Upper lobe of right lung (tissue), 1 donor: ENCODE measurements around the gene KIF22. TPM values are rescaled to one million over a fixed set of nuclear protein-coding genes. Genes with fewer than 3 reads are reported as not detected.

Source experiments
- ATAC-seq: fragments of 200-7000 bp; cut with Tn5 transposase; one replicate; pipeline ENCODE4 v1.9.1; 2020; ENCODE audit warnings: mild to moderate bottlenecking, moderate library complexity
- DNase-seq: peaks from one replicate; pipeline ENCODE4 v3.0.0-alpha.2; 2020
- H3K27ac ChIP-seq: fragments of 200-600 bp; one replicate; pipeline ENCODE4 v1.8.0; 2022
- H3K27me3 ChIP-seq: fragments of 200-600 bp; one replicate; pipeline ENCODE4 v1.8.0; 2022; ENCODE audit warnings: mild to moderate bottlenecking
- H3K36me3 ChIP-seq: fragments of 200-600 bp; one replicate; pipeline ENCODE4 v1.8.0; 2022
- H3K4me1 ChIP-seq: fragments of 200-600 bp; one replicate; pipeline ENCODE4 v1.8.0; 2022
- H3K4me3 ChIP-seq: fragments of 200-600 bp; one replicate; pipeline ENCODE4 v1.8.0; 2022; ENCODE audit warnings: mild to moderate bottlenecking
- H3K9me3 ChIP-seq: fragments of 200-600 bp; one replicate; pipeline ENCODE4 v1.8.0; 2022
- CTCF ChIP-seq: fragments of 200-600 bp; IDR thresholded peaks from one replicate; pipeline ENCODE4 v1.8.0; 2022; ENCODE audit warnings: antibody characterized with exemption
- intact Hi-C: fragments of 100-400 bp; cut with DNase I; formaldehyde crosslinking; loops from one replicate; pipeline ENCODE4 v1.11.0; 2022
- total RNA-seq: library from RNA; stranded (reverse); fragmentation: NEBNext Ultra II Directional; extraction: Animal tissue kit (Norgen Biotek cat#: 25700); gene quantifications from one replicate; pipeline ENCODE4 v1.2.1, GENCODE V29; 2021
- donor health status: DM: no; HTN: yes; CAD: no; lungs with severe emphysema.

KIF22 gene
- total RNA-seq, 1 donor from 2014 or later, result 19.8 TPM

GRCh38 chr16:29852654-29853053 is 62.1 kb downstream of the KIF22 start:
- TF ChIP-seq CTCF, result no peak
- H3K4me3 ChIP-seq, result no peak overlapping the region
- peak overlapping the region; percentile 72 for H3K27ac ChIP-seq
- no peak for DNase-seq
- H3K4me1 ChIP-seq, result peaks cover 5% of the 10 kb centered on the region
- no peaks in the 10 kb centered on the region for H3K9me3 ChIP-seq
- H3K36me3 ChIP-seq, result peaks cover 4% of the 10 kb centered on the region
- intact Hi-C loops, result loop anchor here (10.0 kb wide), 1 partner anchor 152 kb away; no protein-coding TSS in a partner anchor
- H3K27me3 ChIP-seq, result no peaks in the 10 kb centered on the region
- peak; percentile 54 for ATAC-seq

- H3K36me3 ChIP-seq, result peaks cover 15% of the 10 kb centered on the region
- TF ChIP-seq CTCF, result no peak
- H3K4me1 ChIP-seq, result peaks cover 5% of the 10 kb centered on the region
- intact Hi-C loops, result loop anchor here (10.0 kb wide), 1 partner anchor 150 kb away; no protein-coding TSS in a partner anchor
- no peak overlapping the region for H3K27ac ChIP-seq
- DNase-seq, result no peak
- H3K4me3 ChIP-seq, result no peak overlapping the region
- H3K9me3 ChIP-seq, result no peaks in the 10 kb centered on the region
- ATAC-seq, result no peak
- H3K27me3 ChIP-seq, result no peaks in the 10 kb centered on the region
Observed at GRCh38 chr16:29854520-29855100, 64.1 kb downstream of the KIF22 start.

Other genes with a start within 250 kb of the KIF22 start
- gene SPN, start 127.5 kb upstream of the KIF22 start, total RNA-seq, result 70.7 TPM
- 15.0 TPM for gene QPRT, start 111.6 kb upstream of the KIF22 start, total RNA-seq
- gene C16orf54, start 44.8 kb upstream of the KIF22 start, total RNA-seq, result 7.3 TPM
- gene ZG16, start 12.5 kb upstream of the KIF22 start, total RNA-seq, result not detected
- 148 TPM for gene MAZ, start 15.8 kb downstream of the KIF22 start, total RNA-seq
- gene PRRT2, start 21.4 kb downstream of the KIF22 start, total RNA-seq, result 2.7 TPM
- 15.2 TPM for gene PAGR1, start 25.4 kb downstream of the KIF22 start, total RNA-seq
- 247 TPM for gene MVP, start 29.7 kb downstream of the KIF22 start, total RNA-seq
- 83.2 TPM for gene CDIPT, start 72.5 kb downstream of the KIF22 start, total RNA-seq
- 11.9 TPM for gene SEZ6L2, start 108.8 kb downstream of the KIF22 start, total RNA-seq
- 4.4 TPM for gene ASPHD1, start 109.7 kb downstream of the KIF22 start, total RNA-seq
- 23.5 TPM for gene KCTD13, start 135.5 kb downstream of the KIF22 start, total RNA-seq
- 133 TPM for gene TMEM219, start 171.3 kb downstream of the KIF22 start, total RNA-seq
- gene TAOK2, start 183.1 kb downstream of the KIF22 start, total RNA-seq, result 75.4 TPM
- gene HIRIP3, start 204.9 kb downstream of the KIF22 start, total RNA-seq, result 20.3 TPM
- 65.3 TPM for gene INO80E, start 205.5 kb downstream of the KIF22 start, total RNA-seq
- gene DOC2A, start 220.3 kb downstream of the KIF22 start, total RNA-seq, result 2.6 TPM
- gene C16orf92, start 232.4 kb downstream of the KIF22 start, total RNA-seq, result not detected
- not detected for gene TLCD3B, start 240.5 kb downstream of the KIF22 start, total RNA-seq